OCI-LY7 (cell line): ENCODE results near the gene CD93.

ENCODE experiments used
- CTCF ChIP-seq: fragments of 200-600 bp; sonication (generic); conservative IDR thresholded peaks from 2 replicates; pipeline ENCODE4 v1.5.1; 2014; ENCODE audit warnings: mild to moderate bottlenecking, antibody characterized with exemption, low read length, moderate library complexity, mixed read lengths
- EZH2phosphoT487 ChIP-seq: fragments of 200-600 bp; sonication (generic); IDR thresholded peaks from 2 replicates; pipeline ENCODE4 v1.6.1; 2018; ENCODE audit warnings: low read depth, borderline replicate concordance, mild to moderate bottlenecking, mixed run types, antibody characterized with exemption, low read length, moderate library complexity, mixed read lengths

GRCh38 chr20:23081263-23081819, 4.8 kb downstream of the CD93 start:
- TF ChIP-seq CTCF (no peak), EZH2phosphoT487 (no peak)
